Measurements from ENCODE around the gene SC5D. TPM values are rescaled to one million over a fixed set of nuclear protein-coding genes. Genes with fewer than 3 reads are reported as not detected.

SC5D gene
- total and polyA plus RNA-seq, 9 donors, result 14.0 to 59.7 (median 24.7) TPM

- no peak for TF ChIP-seq CTCF (IDR thresholded peaks at IDR 0.05)
- no peak for TF ChIP-seq EP300 (IDR thresholded peaks at IDR 0.05)
- TF ChIP-seq POLR2A (IDR thresholded peaks at IDR 0.05), result no peak
- Histone ChIP-seq H3K4me1 (ENCODE audit: insufficient read depth) (peaks cover 7% of the 10 kb centered on the region), H3K27me3 (no peaks in the 10 kb centered on the region), H3K9me3 (no peaks in the 10 kb centered on the region), H3K36me3 (no peaks in the 10 kb centered on the region), H3K27ac (no peak overlapping the region), H3K4me3 (no peak overlapping the region)
- DNase-seq, result no peak
- intact Hi-C loops (cut with DNase I), result no loop called here
- WGBS, 3 donors, result 50 to 72% (median 66%) methylated on average over 1 of the region's 1 CpG
These were observed 57.2 kb downstream of the SC5D start for GRCh38 chr11:121349790-121350189.

- Histone ChIP-seq H3K4me1 (ENCODE audit: insufficient read depth) (peaks cover 7% of the 10 kb centered on the region), H3K4me3 (no peak overlapping the region), H3K27me3 (no peaks in the 10 kb centered on the region), H3K9me3 (no peaks in the 10 kb centered on the region), H3K27ac (no peak overlapping the region), H3K36me3 (no peaks in the 10 kb centered on the region)
- 59 to 64% (median 64%) methylated on average over 3 of the region's 3 CpGs for WGBS, 3 donors
- intact Hi-C loops (cut with DNase I), result no loop called here
- TF ChIP-seq POLR2A (IDR thresholded peaks at IDR 0.05) (no peak), CTCF (IDR thresholded peaks at IDR 0.05) (no peak), EP300 (IDR thresholded peaks at IDR 0.05) (no peak)
- no peak for DNase-seq
These were observed 57.9 kb downstream of the SC5D start for GRCh38 chr11:121350314-121351082.

- Histone ChIP-seq H3K27ac (no peak overlapping the region), H3K9me3 (no peaks in the 10 kb centered on the region), H3K36me3 (no peaks in the 10 kb centered on the region), H3K4me1 (ENCODE audit: insufficient read depth) (peaks cover 7% of the 10 kb centered on the region), H3K27me3 (no peaks in the 10 kb centered on the region), H3K4me3 (no peak overlapping the region)
- 64 to 68% (median 66%) methylated on average over 7 of the region's 7 CpGs for WGBS, 3 donors
- TF ChIP-seq POLR2A (IDR thresholded peaks at IDR 0.05) (no peak), CTCF (IDR thresholded peaks at IDR 0.05) (no peak), EP300 (IDR thresholded peaks at IDR 0.05) (no peak)
- intact Hi-C loops (cut with DNase I), result no loop called here
- no peak for DNase-seq
These were observed 58.6 kb downstream of the SC5D start for GRCh38 chr11:121351083-121351630.

DNA sequence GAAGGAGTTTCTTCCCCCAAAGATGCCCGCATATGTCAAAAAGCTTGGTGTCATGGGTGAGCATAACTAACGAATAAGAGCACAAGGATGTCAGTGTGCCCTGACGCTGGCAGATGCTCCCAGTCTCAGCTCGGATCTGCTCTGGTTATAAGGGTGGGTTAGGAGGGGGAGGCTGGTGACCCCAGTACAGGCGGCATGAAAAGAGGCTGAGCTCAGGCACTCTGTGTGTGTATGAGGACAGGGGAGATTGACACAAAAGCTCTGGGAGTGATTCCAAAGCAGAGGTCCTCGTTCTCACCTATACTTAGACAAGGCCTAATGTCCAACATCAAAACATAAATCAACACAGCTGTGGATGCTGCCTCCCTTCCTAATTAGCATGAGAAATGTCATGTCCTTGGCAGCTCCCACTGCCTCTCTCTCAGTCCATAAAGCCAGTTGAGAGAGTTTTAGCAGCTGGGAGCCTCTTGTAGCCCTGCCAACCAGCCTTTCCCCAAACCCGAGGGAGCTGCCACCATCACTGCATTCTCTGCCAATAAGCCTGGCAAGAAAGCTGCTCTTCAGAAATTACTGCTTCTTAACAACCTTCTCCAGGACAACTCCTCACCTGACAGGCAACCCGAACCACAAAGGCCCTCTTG, 59.8 kb downstream of the SC5D start:
- 28 to 31% (median 29%) methylated on average over 8 of the region's 8 CpGs for WGBS, 3 donors
- TF ChIP-seq POLR2A (IDR thresholded peaks at IDR 0.05) (no peak), EP300 (IDR thresholded peaks at IDR 0.05) (no peak), CTCF (IDR thresholded peaks at IDR 0.05) (no peak)
- H3K9me3 ChIP-seq, result no peaks in the 10 kb centered on the region

More for the DNA sequence above, 59.8 kb downstream of the SC5D start:
- Histone ChIP-seq H3K27ac (no peak overlapping the region), H3K36me3 (no peaks in the 10 kb centered on the region), H3K4me3 (no peak overlapping the region), H3K4me1 (ENCODE audit: insufficient read depth) (peaks cover 7% of the 10 kb centered on the region), H3K27me3 (no peaks in the 10 kb centered on the region)
- peak in 1 of 5 donors; percentile 50 for DNase-seq
- intact Hi-C loops (cut with DNase I), result no loop called here

Data from ovary (tissue), 9 donors.